OCI-LY3 (cell line): Measurements from ENCODE around the gene RMDN3.

Source experiments
- H2AFZ ChIP-seq: fragments of 200-600, 300-600 bp; shearing (Covaris generic); 2 replicates; pipeline ENCODE4 v1.6.0; 2014; ENCODE audit warnings: antibody characterized with exemption, low read depth, low read length
- H3K27ac ChIP-seq: fragments of 200-600, 300-600 bp; sonication (generic); 2 replicates; pipeline ENCODE4 v1.5.1; 2014; ENCODE audit warnings: mild to moderate bottlenecking, low read length, moderate library complexity, mixed read lengths
- H3K27me3 ChIP-seq: fragments of 200-600, 300-600 bp; sonication (generic); 2 replicates; pipeline ENCODE4 v1.6.1; 2014; ENCODE audit warnings: low read depth, low read length, mixed read lengths
- H3K36me3 ChIP-seq: fragments of 200-600, 300-600 bp; sonication (generic); replicated peaks from 2 replicates; pipeline ENCODE3; 2014; ENCODE audit warnings: low read depth, low read length, mixed read lengths
- H3K4me1 ChIP-seq: fragments of 300-600, 200-600 bp; sonication (generic); 2 replicates; pipeline ENCODE4 v1.6.1; 2014; ENCODE audit warnings: low read length, mixed read lengths
- H3K4me2 ChIP-seq: fragments of 200-600, 300-600 bp; sonication (generic); 2 replicates; pipeline ENCODE4 v1.6.1; 2014; ENCODE audit warnings: low read length, mixed read lengths
- H3K4me3 ChIP-seq: fragments of 300-600, 200-600 bp; sonication (generic); 2 replicates; pipeline ENCODE4 v1.5.1; 2014; ENCODE audit warnings: antibody characterized with exemption, mild to moderate bottlenecking, low read length, moderate library complexity
- H3K79me2 ChIP-seq: fragments of 300-600, 200-600 bp; shearing (Covaris generic); 2 replicates; pipeline ENCODE4 v1.6.1; 2014; ENCODE audit warnings: mild to moderate bottlenecking, low read length, mixed read lengths
- H3K9ac ChIP-seq: fragments of 300-600, 200-600 bp; shearing (Covaris generic); 2 replicates; pipeline ENCODE4 v1.6.0; 2014; ENCODE audit warnings: mild to moderate bottlenecking, low read length, moderate library complexity
- H3K9me3 ChIP-seq: fragments of 200-600, 300-600 bp; shearing (Covaris generic); 2 replicates; pipeline ENCODE4 v1.6.1; 2014; ENCODE audit warnings: low read length, mixed read lengths; ENCODE audit not compliant: insufficient read depth
- H4K20me1 ChIP-seq: fragments of 200-600, 300-600 bp; sonication (generic); 2 replicates; pipeline ENCODE4 v1.6.1; 2016; ENCODE audit warnings: low read length, mixed read lengths; ENCODE audit not compliant: insufficient read depth
- CTCF ChIP-seq: fragments of 200-600, 300-600 bp; sonication (generic); IDR thresholded peaks from 2 replicates; pipeline ENCODE4 v1.5.1; 2014; ENCODE audit warnings: antibody characterized with exemption, low read length, low read depth
- EZH2phosphoT487 ChIP-seq: fragments of 200-600 bp; shearing (Covaris generic); IDR thresholded peaks from 2 replicates; pipeline ENCODE4 v1.6.1; 2018; ENCODE audit warnings: antibody characterized with exemption, mixed run types, low read depth

The RMDN3 gene

GRCh38 chr15:40762919-40763800 lies 8.1 kb upstream of the RMDN3 start:
- Histone ChIP-seq H3K4me2 (peak overlapping the region; percentile 99), H3K9me3 (no peaks in the 10 kb centered on the region), H3K9ac (peak overlapping the region; percentile 77), H3K27ac (no peak overlapping the region), H3K4me1 (peaks cover 32% of the 10 kb centered on the region), H4K20me1 (no peaks in the 10 kb centered on the region), H3K27me3 (no peaks in the 10 kb centered on the region), H3K36me3 (peaks cover 10% of the 10 kb centered on the region), H3K4me3 (peak overlapping the region; percentile 88), H3K79me2 (no peaks in the 10 kb centered on the region), H2AFZ (peak overlapping the region; percentile 50; the same call in 1 of the 2 replicates)
- TF ChIP-seq CTCF, result no peak
- TF ChIP-seq EZH2phosphoT487, result no peak

GRCh38 chr15:40759961-40760360 lies 4.9 kb upstream of the RMDN3 start:
- Histone ChIP-seq H3K4me2 (peak overlapping the region; percentile 36), H3K27ac (no peak overlapping the region), H3K79me2 (peaks cover under 1% of the 10 kb centered on the region; the same call in 1 of the 2 replicates), H3K4me1 (peaks cover 26% of the 10 kb centered on the region), H3K9me3 (no peaks in the 10 kb centered on the region), H3K4me3 (no peak overlapping the region), H4K20me1 (no peaks in the 10 kb centered on the region), H3K27me3 (no peaks in the 10 kb centered on the region), H2AFZ (peak overlapping the region; percentile 85; the same call in 1 of the 2 replicates), H3K9ac (no peak overlapping the region), H3K36me3 (no peaks in the 10 kb centered on the region)
- TF ChIP-seq EZH2phosphoT487, result no peak

- no peaks in the 10 kb centered on the region for H4K20me1 ChIP-seq
- H2AFZ ChIP-seq, result no peak overlapping the region
- peaks cover 9% of the 10 kb centered on the region for H3K36me3 ChIP-seq
- H3K79me2 ChIP-seq, result peaks cover 29% of the 10 kb centered on the region
- H3K4me3 ChIP-seq, result no peak overlapping the region
- TF ChIP-seq EZH2phosphoT487 (no peak), CTCF (no peak)
- H3K9ac ChIP-seq, result no peak overlapping the region
- H3K4me1 ChIP-seq, result peaks cover 22% of the 10 kb centered on the region
- H3K27ac ChIP-seq, result no peak overlapping the region
- H3K9me3 ChIP-seq, result no peaks in the 10 kb centered on the region
- no peak overlapping the region for H3K4me2 ChIP-seq
- no peaks in the 10 kb centered on the region for H3K27me3 ChIP-seq
Observed at GRCh38 chr15:40756938-40757337, 1.9 kb upstream of the RMDN3 start.

GRCh38 chr15:40755812-40756208 lies 756 bp upstream of the RMDN3 start:
- H3K36me3 ChIP-seq, result peaks cover 20% of the 10 kb centered on the region
- peak overlapping the region; percentile 81; the same call in 1 of the 2 replicates for H2AFZ ChIP-seq
- H3K4me3 ChIP-seq, result peak overlapping the region; percentile 96
- TF ChIP-seq CTCF (no peak), EZH2phosphoT487 (no peak)
- H3K9me3 ChIP-seq, result no peaks in the 10 kb centered on the region
- H3K9ac ChIP-seq, result peak overlapping the region; percentile 92
- H3K27me3 ChIP-seq, result no peaks in the 10 kb centered on the region
- peaks cover 37% of the 10 kb centered on the region for H3K79me2 ChIP-seq
- peak overlapping the region; percentile 67 for H3K27ac ChIP-seq
- H4K20me1 ChIP-seq, result no peaks in the 10 kb centered on the region
- peak overlapping the region; percentile 80 for H3K4me2 ChIP-seq
- H3K4me1 ChIP-seq, result peaks cover 20% of the 10 kb centered on the region
